Left ventricle myocardium inferior (tissue), 1 donor: ENCODE data around the gene PTMS. TPM values are rescaled to one million over a fixed set of nuclear protein-coding genes. Genes with fewer than 3 reads are reported as not detected.

Source experiments
- DNase-seq: peaks from one replicate; pipeline ENCODE4 v3.0.0-alpha.2; 2020
- H3K27ac ChIP-seq: fragments of 200-600 bp; replicated peaks from 2 replicates; pipeline ENCODE4 v1.8.0; 2021
- H3K27me3 ChIP-seq: fragments of 200-600 bp; 2 replicates; pipeline ENCODE4 v1.8.0; 2021; ENCODE audit warnings: low read depth
- H3K36me3 ChIP-seq: fragments of 200-600 bp; 2 replicates; pipeline ENCODE4 v1.8.0; 2021
- H3K4me1 ChIP-seq: fragments of 200-600 bp; 2 replicates; pipeline ENCODE4 v1.8.0; 2021
- H3K4me3 ChIP-seq: fragments of 200-600 bp; 2 replicates; pipeline ENCODE4 v1.8.0; 2021; ENCODE audit warnings: mild to moderate bottlenecking, moderate library complexity
- H3K9me3 ChIP-seq: fragments of 200-600 bp; replicated peaks from 2 replicates; pipeline ENCODE4 v1.8.0; 2021
- CTCF ChIP-seq: fragments of 200-600 bp; IDR thresholded peaks from 2 replicates; pipeline ENCODE4 v1.8.0; 2021; ENCODE audit warnings: antibody characterized with exemption, mild to moderate bottlenecking, borderline replicate concordance
- intact Hi-C: fragments of 100-400 bp; cut with micrococcal nuclease; formaldehyde crosslinking; loops from one replicate; pipeline ENCODE4 v1.11.0; 2022
- total RNA-seq: library from RNA; stranded (reverse); fragmentation: NEBNext Ultra II Directional; extraction: Animal tissue kit (Norgen Biotek cat#: 25700); gene quantifications from one replicate; pipeline ENCODE4 v1.2.1, GENCODE V29; 2021
- donor health status: DM: no; HTN: yes; CAD: no; lungs with severe emphysema.

PTMS gene
- total RNA-seq, 1 donor from 2014 or later, result 104 TPM

GRCh38 chr12:6774499-6775062, 8.4 kb downstream of the PTMS start:
- no peak overlapping the region for H3K27ac ChIP-seq

GRCh38 chr12:6775185-6776174, 9.3 kb downstream of the PTMS start:
- no peak for DNase-seq
- H3K9me3 ChIP-seq, result no peaks in the 10 kb centered on the region
- intact Hi-C loops, result no loop called here
- no peak overlapping the region for H3K4me3 ChIP-seq
- H3K27me3 ChIP-seq, result peaks cover 29% of the 10 kb centered on the region
- peaks cover 1% of the 10 kb centered on the region for H3K36me3 ChIP-seq
- TF ChIP-seq CTCF, result no peak
- H3K4me1 ChIP-seq, result peaks cover 31% of the 10 kb centered on the region
- H3K27ac ChIP-seq, result no peak overlapping the region

More at GRCh38 chr12:6774499-6775062, 8.4 kb downstream of the PTMS start:
- no peaks in the 10 kb centered on the region for H3K9me3 ChIP-seq
- H3K36me3 ChIP-seq, result peaks cover 10% of the 10 kb centered on the region
- intact Hi-C loops, result no loop called here
- no peak for TF ChIP-seq CTCF
- peaks cover 29% of the 10 kb centered on the region for H3K27me3 ChIP-seq
- no peak overlapping the region for H3K4me3 ChIP-seq
- H3K4me1 ChIP-seq, result peaks cover 35% of the 10 kb centered on the region
- no peak for DNase-seq

- H3K27ac ChIP-seq, result peak overlapping the region; percentile 83
Observed at GRCh38 chr12:6777386-6777785, 11.2 kb downstream of the PTMS start.

GRCh38 chr12:6778217-6778573, 12.0 kb downstream of the PTMS start:
- Histone ChIP-seq H3K4me3 (peak overlapping the region; percentile 63), H3K27ac (peak overlapping the region; percentile 83), H3K36me3 (no peaks in the 10 kb centered on the region), H3K4me1 (peaks cover 21% of the 10 kb centered on the region), H3K9me3 (no peaks in the 10 kb centered on the region), H3K27me3 (peaks cover 23% of the 10 kb centered on the region)
- intact Hi-C loops, result no loop called here
- peak; percentile 43 for DNase-seq
- TF ChIP-seq CTCF, result no peak

More at GRCh38 chr12:6777386-6777785, 11.2 kb downstream of the PTMS start:
- TF ChIP-seq CTCF, result no peak
- no peak overlapping the region for H3K4me3 ChIP-seq
- no peak for DNase-seq
- H3K36me3 ChIP-seq, result no peaks in the 10 kb centered on the region
- peaks cover 29% of the 10 kb centered on the region for H3K27me3 ChIP-seq
- intact Hi-C loops, result no loop called here
- peaks cover 21% of the 10 kb centered on the region for H3K4me1 ChIP-seq
- no peaks in the 10 kb centered on the region for H3K9me3 ChIP-seq

- Histone ChIP-seq H3K4me3 (peak overlapping the region; percentile 63), H3K27ac (peak overlapping the region; percentile 83), H3K4me1 (peaks cover 18% of the 10 kb centered on the region), H3K36me3 (no peaks in the 10 kb centered on the region), H3K9me3 (no peaks in the 10 kb centered on the region), H3K27me3 (peaks cover 17% of the 10 kb centered on the region)
- intact Hi-C loops, result no loop called here
- peak; percentile 97 for TF ChIP-seq CTCF
- DNase-seq, result peak; percentile 94
Observed at GRCh38 chr12:6778574-6779550, 12.7 kb downstream of the PTMS start.
